SW 1271 (cell line): Measurements from ENCODE around the gene SIK2.

Experiments used
- DNase-seq, 2 experiments: peaks; one replicate each; lab custom pipeline; 2025; lab: John Stamatoyannopoulos, UW

SIK2 gene

GRCh38 chr11:111659201-111660115 is 57.2 kb downstream of the SIK2 start:
- no peak for DNase-seq

- DNase-seq, result no peak
Measured at GRCh38 chr11:111660822-111661221, 58.6 kb downstream of the SIK2 start.

GRCh38 chr11:111663820-111664219 is 61.6 kb downstream of the SIK2 start:
- DNase-seq, result no peak

GRCh38 chr11:111665777-111666176 is 63.5 kb downstream of the SIK2 start:
- peak in 1 of 2 experiments; percentile 23 for DNase-seq

- DNase-seq, result no peak
Measured at GRCh38 chr11:111668980-111669379, 66.7 kb downstream of the SIK2 start.

- no peak for DNase-seq
Measured at GRCh38 chr11:111671383-111671782, 69.1 kb downstream of the SIK2 start.

GRCh38 chr11:111672949-111673348 is 70.7 kb downstream of the SIK2 start:
- no peak for DNase-seq

- DNase-seq, result no peak
Measured at GRCh38 chr11:111674941-111675340, 72.7 kb downstream of the SIK2 start.

GRCh38 chr11:111675891-111676290 is 73.6 kb downstream of the SIK2 start:
- DNase-seq, result no peak

- no peak for DNase-seq
Measured at GRCh38 chr11:111676878-111677585, 74.8 kb downstream of the SIK2 start.

GRCh38 chr11:111680486-111681175 is 78.4 kb downstream of the SIK2 start:
- DNase-seq, result no peak

- no peak for DNase-seq
Measured at GRCh38 chr11:111683806-111684205, 81.6 kb downstream of the SIK2 start.

GRCh38 chr11:111684251-111684650 is 82.0 kb downstream of the SIK2 start:
- DNase-seq, result no peak

- DNase-seq, result no peak
Measured at GRCh38 chr11:111688013-111688412, 85.8 kb downstream of the SIK2 start.

GRCh38 chr11:111691176-111691575 is 88.9 kb downstream of the SIK2 start:
- no peak for DNase-seq

GRCh38 chr11:111691741-111692140 is 89.5 kb downstream of the SIK2 start:
- no peak for DNase-seq

GRCh38 chr11:111693224-111693937 is 91.1 kb downstream of the SIK2 start:
- DNase-seq, result no peak

GRCh38 chr11:111694851-111695250 is 92.6 kb downstream of the SIK2 start:
- no peak for DNase-seq

GRCh38 chr11:111696556-111696955 is 94.3 kb downstream of the SIK2 start:
- DNase-seq, result no peak

- DNase-seq, result no peak
Measured at GRCh38 chr11:111697933-111698371, 95.7 kb downstream of the SIK2 start.

GRCh38 chr11:111698852-111699559 is 96.8 kb downstream of the SIK2 start:
- no peak for DNase-seq
